ENCODE measurements around the gene AGK. TPM values are rescaled to one million over a fixed set of nuclear protein-coding genes. Genes with fewer than 3 reads are reported as not detected.
"Not testable (repeated sequence)": the region's sequence is repeated elsewhere in the genome, so short reads cannot be mapped to it uniquely, and the experiment has no call there.

The AGK gene
- total RNA-seq, 1 donor = 43.2 TPM

DNA sequence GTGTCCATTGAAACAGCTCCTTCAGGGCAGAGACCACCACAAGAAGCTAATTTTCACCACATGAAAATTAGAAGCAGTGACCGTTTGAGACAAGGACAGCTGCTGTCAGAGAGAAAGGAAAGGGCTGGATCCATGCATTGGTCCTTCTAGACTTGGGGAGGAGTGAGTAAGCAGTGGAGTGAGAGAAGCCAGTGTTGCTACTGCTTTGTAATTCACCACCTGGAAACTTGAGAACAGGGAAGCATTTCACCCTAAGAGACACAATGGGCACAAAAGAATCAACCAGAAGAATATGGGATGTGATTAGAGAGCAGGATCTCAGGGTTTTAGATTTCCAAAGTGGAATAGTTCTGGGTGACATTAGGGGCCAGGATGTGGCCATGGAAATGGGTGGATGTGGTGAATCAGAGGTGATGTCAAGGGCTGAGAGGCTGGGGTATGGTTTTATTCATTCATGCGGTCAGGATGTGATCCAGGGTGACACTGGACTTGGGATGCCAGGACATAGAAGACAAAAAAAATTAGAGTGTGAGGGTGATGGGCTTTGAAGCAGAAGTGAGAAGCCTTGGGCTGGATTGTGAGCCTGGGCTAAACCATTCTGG, 89.1 kb downstream of the AGK start:
- DNase-seq (ENCODE audit: low read depth) = no peak
- TF ChIP-seq, protein P1, sequence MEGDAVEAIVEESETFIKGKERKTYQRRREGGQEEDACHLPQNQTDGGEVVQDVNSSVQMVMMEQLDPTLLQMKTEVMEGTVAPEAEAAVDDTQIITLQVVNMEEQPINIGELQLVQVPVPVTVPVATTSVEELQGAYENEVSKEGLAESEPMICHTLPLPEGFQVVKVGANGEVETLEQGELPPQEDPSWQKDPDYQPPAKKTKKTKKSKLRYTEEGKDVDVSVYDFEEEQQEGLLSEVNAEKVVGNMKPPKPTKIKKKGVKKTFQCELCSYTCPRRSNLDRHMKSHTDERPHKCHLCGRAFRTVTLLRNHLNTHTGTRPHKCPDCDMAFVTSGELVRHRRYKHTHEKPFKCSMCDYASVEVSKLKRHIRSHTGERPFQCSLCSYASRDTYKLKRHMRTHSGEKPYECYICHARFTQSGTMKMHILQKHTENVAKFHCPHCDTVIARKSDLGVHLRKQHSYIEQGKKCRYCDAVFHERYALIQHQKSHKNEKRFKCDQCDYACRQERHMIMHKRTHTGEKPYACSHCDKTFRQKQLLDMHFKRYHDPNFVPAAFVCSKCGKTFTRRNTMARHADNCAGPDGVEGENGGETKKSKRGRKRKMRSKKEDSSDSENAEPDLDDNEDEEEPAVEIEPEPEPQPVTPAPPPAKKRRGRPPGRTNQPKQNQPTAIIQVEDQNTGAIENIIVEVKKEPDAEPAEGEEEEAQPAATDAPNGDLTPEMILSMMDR (IDR thresholded peaks at IDR 0.05; ENCODE audit: insufficient read depth, low read depth, low read length) = no peak

DNA sequence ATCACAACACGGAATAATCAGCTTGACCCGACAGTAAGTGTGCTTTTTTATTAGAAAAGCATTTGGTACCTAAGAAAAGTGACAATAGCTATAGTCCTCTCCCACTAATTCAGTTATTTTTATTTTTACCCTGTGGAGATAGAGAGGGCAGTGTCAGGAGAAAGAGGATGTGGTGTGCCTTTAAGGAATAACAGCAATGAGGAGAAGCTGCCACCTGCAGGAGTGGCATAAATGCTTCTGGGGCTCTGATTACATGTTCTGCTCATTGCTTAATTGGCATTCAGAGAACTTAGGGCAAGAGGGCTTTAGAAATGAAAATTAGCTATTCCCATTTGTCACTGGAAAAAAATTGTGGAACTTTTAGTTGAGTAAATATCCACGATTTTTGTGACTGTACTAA, 90.7 kb downstream of the AGK start:
- TF ChIP-seq, protein P1 (IDR thresholded peaks at IDR 0.05; ENCODE audit: insufficient read depth, low read depth, low read length) = no peak
- DNase-seq (ENCODE audit: low read depth) = no peak
- H3K4me3 ChIP-seq (ENCODE audit: low read depth, low read length) = no peak overlapping the region

More for the DNA sequence above, 89.1 kb downstream of the AGK start:
- H3K4me3 ChIP-seq (ENCODE audit: low read depth, low read length) = no peak overlapping the region

DNA sequence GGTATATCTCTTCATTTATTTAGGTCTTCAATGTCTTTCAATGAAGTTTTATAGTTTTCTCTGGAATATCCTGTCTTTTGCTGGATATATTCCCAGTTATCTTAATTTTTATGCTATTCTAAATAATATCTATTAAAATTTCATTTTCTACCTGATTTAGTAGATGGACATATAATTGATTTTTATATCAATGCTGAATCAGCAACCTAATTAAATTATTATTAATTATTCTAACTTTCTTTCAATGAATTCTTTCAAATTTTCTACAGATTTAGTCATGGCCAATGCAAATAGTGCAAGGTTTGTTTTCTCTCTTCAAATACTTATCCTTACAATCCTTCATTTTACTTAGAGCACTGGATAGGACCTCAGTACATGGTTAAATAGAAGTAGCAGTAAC, 94.0 kb downstream of the AGK start:
- TF ChIP-seq, protein P1 (IDR thresholded peaks at IDR 0.05; ENCODE audit: insufficient read depth, low read depth, low read length) = no peak
- no peak for DNase-seq (ENCODE audit: low read depth)

DNA sequence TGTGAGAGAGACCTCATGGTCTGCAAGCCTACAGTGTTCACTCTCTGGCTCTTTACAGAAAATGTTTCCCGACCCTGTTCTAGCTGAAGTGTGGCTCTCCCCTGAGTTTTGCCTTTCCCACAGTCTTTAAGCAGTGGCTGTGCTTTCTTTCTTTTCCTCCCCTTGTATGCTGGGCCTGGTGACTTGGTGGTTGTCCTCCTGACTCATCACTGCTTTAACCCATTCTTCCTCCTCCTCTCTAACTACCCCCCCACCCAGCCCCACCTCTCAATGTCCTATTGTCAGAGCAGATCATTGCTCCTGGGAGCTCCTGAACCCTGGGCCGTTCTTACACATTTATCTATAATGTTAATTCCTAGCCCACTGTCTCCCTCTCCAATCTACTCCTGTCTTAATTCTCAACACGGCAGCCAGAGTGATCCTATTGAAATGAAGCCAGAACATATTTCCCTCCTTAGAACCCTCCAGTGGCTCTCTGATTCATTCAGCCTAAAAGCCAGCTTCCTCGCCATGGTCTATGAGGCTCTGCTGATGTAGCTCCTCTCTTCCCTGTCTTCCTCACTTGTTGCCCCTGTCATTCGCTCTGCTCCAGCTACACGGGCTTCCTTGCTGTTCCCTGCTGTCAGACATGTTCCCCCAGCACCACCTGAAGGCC, 95.7 kb downstream of the AGK start:
- H3K4me3 ChIP-seq (ENCODE audit: low read depth, low read length) = no peak overlapping the region
- DNase-seq (ENCODE audit: low read depth) = no peak
- TF ChIP-seq, protein P1 (IDR thresholded peaks at IDR 0.05; ENCODE audit: insufficient read depth, low read depth, low read length) = no peak

More for the DNA sequence above, 94.0 kb downstream of the AGK start:
- no peak overlapping the region for H3K4me3 ChIP-seq (ENCODE audit: low read depth, low read length)

DNA sequence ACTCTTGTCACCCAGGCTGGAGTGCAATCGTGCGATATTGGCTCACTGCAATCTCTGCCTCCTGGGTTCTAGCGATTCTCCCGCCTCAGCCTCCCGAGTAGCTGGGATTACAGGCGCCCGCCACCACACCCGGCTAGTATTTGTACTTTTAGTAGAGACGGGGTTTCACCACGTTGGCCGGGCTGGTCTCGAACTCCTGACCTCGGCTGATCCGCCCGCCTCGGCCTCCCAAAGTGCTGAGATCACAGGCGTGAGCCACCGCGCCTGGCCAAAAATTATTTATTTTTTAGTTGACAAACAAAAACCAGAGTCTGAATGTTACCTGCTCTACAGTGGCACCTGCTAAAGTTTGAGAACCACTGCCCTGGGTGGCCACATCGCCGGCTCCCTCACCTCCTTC, 96.5 kb downstream of the AGK start:
- not testable (repeated sequence) for DNase-seq (ENCODE audit: low read depth); H3K4me3 ChIP-seq (ENCODE audit: low read depth, low read length)

DNA sequence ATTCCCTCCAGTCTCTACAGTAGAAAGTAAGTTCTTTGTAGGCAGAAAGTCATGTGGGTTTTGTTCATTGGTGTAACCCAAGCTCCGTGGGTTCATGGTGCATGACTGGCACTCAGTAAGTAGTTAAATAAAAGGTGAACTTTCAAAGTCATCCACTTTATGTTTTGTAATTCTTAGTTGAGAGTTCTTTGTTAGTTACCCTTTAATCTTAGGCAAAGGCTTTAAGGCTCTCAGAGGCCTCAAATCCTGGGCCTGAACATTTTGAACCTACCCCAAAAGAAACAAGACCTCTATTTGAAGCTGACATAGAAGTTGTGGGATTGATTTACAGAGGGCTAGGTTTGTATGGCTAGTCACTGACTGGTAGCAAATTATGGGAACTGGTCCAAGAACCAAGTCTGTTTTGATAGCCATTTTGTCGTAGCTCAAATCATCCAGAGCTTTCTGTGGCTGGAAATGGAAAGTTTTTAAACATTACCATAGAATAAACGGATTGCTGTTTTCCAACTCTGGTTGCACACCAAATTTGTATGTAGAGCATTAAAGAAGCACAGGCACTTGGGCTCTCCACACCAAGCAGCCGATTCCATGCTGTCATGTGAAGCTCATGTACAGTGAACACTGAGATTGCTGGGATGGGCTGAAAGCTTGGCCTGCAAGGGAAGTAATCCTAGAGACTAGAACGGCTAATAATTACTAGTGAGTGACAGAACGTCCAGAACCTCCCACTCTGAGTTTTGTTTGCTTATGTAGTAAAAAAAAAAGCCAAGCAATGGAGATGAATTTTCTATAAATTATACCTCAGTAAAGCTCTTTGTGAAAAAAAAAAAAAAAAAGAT, 97.3 kb downstream of the AGK start:
- TF ChIP-seq, protein P1 (IDR thresholded peaks at IDR 0.05; ENCODE audit: insufficient read depth, low read depth, low read length) = no peak
- H3K4me3 ChIP-seq (ENCODE audit: low read depth, low read length) = no peak overlapping the region
- no peak for DNase-seq (ENCODE audit: low read depth)

All from fibroblast of villous mesenchyme (primary cell).